GM10248 (cell line): ENCODE data around the gene KIF26A.

Source experiments
- CTCF ChIA-PET: fragments of 300-600 bp; sonication (Branson Sonifier 250); formaldehyde crosslinking; extraction: SDS; loops from one replicate; lab custom pipeline; 2021; ENCODE audit warnings: antibody characterized with exemption; lab: Yijun Ruan, JAX
- POLR2A ChIA-PET: fragments of 350-650 bp; sonication (Branson Sonifier 250); formaldehyde crosslinking; extraction: SDS; loops from one replicate; lab custom pipeline; 2020; ENCODE audit warnings: antibody characterized with exemption; lab: Yijun Ruan, JAX
- DNase-seq: peaks from one replicate; pipeline ENCODE4 v3.0.0; 2012; ENCODE audit errors: extremely low spot score
- CTCF ChIP-seq: IDR thresholded peaks from 2 replicates; pipeline ENCODE4 v1.5.1; 2012; ENCODE audit warnings: mild to moderate bottlenecking, low read depth; ENCODE audit errors: extremely low read depth, missing control alignments, control extremely low read depth

KIF26A gene

GRCh38 chr14:104229534-104230055 is 91.2 kb downstream of the KIF26A start:
- CTCF ChIA-PET, result no interaction called here
- POLR2A ChIA-PET, result no interaction called here
- DNase-seq, result no peak
- TF ChIP-seq CTCF, result no peak

GRCh38 chr14:104230119-104230815 is 91.9 kb downstream of the KIF26A start:
- ChIA-PET POLR2A (no interaction called here), CTCF (no interaction called here)
- DNase-seq, result no peak
- no peak for TF ChIP-seq CTCF
